Kidney (tissue), 14 donors: ENCODE results near the gene RASA3. TPM values are rescaled to one million over a fixed set of nuclear protein-coding genes. Genes with fewer than 3 reads are reported as not detected.

Experiments used
- DNase-seq, 5 donors: peaks; one replicate each; pipeline ENCODE4 v3.0.0-alpha.2; 2013 to 2020
- FAIRE-seq: peaks from 2 replicates; lab custom pipeline; 2012; peaks lifted over from hg19 to GRCh38; lab: Jason Lieb, UNC
- H3K27ac ChIP-seq, 2 donors: one replicate each; pipeline ENCODE4 v1.7.0; 2013; ENCODE audit warnings: low read depth in 2 of 2, low read length in 2 of 2, inconsistent platforms in 1 of 2
- H3K27me3 ChIP-seq: one replicate; pipeline ENCODE4 v1.7.1; 2013; ENCODE audit warnings: low read length, inconsistent platforms; ENCODE audit not compliant: control insufficient read depth, insufficient read depth
- H3K36me3 ChIP-seq, 3 donors: one replicate each; pipeline versions ENCODE4 v1.7.0 to v1.7.1; 2013; ENCODE audit warnings: low read length in 3 of 3, control low read depth in 1 of 3, inconsistent platforms in 1 of 3; ENCODE audit not compliant: insufficient read depth in 3 of 3, control insufficient read depth in 2 of 3
- H3K4me1 ChIP-seq, 3 donors: one replicate each; pipeline versions ENCODE4 v1.7.0 to v1.7.1; 2013; ENCODE audit warnings: low read length in 3 of 3, inconsistent platforms in 1 of 3, low read depth in 1 of 3; ENCODE audit not compliant: control insufficient read depth in 2 of 3, insufficient read depth in 2 of 3
- H3K4me3 ChIP-seq, 3 donors: one replicate each; pipeline versions ENCODE4 v1.7.0 to v1.8.1; 2013; ENCODE audit warnings: low read length in 3 of 3, control low read depth in 1 of 3, inconsistent platforms in 1 of 3
- H3K9ac ChIP-seq, 3 donors: one replicate each; pipeline versions ENCODE4 v1.7.0 to v1.7.1; 2013; ENCODE audit warnings: low read length in 3 of 3, control low read depth in 1 of 3, inconsistent platforms in 1 of 3
- H3K9me3 ChIP-seq, 3 donors: one replicate each; pipeline versions ENCODE4 v1.7.0 to v1.7.1; 2013; ENCODE audit warnings: low read length in 3 of 3, control low read depth in 1 of 3, inconsistent platforms in 1 of 3; ENCODE audit not compliant: control insufficient read depth in 2 of 3, insufficient read depth in 1 of 3
- intact Hi-C: fragments of 100-400 bp; cut with DNase I; formaldehyde crosslinking; loops from one replicate; pipeline ENCODE4 v1.11.1; 2022
- polyA plus RNA-seq: library from polyadenylated mRNA; stranded (reverse); fragments of 350-450 nt; fragmentation: Illumina TruSeq; extraction: RNeasy Lipid Tissue Mini Kit (QIAGEN cat#74804); gene quantifications from one replicate; pipeline ENCODE4 v1.2.3, GENCODE V29; 2014; ENCODE audit warnings: low read depth, low replicate concordance; ENCODE audit not compliant: insufficient read depth
- total RNA-seq: library from RNA; stranded (reverse); fragmentation: NEBNext Ultra II Directional; extraction: Animal tissue kit (Norgen Biotek cat#: 25700); gene quantifications from one replicate; pipeline ENCODE4 v1.2.1, GENCODE V29; 2021
- TF ChIP-seq, protein P1 (sequence below): IDR thresholded peaks from 3 replicates; pipeline ENCODE4 v1.5.1; 2012; ENCODE audit warnings: mild to moderate bottlenecking, moderate library complexity, borderline replicate concordance; ENCODE audit not compliant: insufficient read depth; ENCODE audit errors: extremely low read depth
- donor health status: control.
- donor health status: control.
- donor health status: control.
- donor health status: control.
- donor health status: control.
- donor health status: DM: yes; HTN: yes; CAD: no.
- donor health status: Normal renal cell carcinoma (clear cell type).

Gene RASA3
- total and polyA plus RNA-seq, 2 donors from 2014 or later = 4.2 to 28.8 TPM

DNA sequence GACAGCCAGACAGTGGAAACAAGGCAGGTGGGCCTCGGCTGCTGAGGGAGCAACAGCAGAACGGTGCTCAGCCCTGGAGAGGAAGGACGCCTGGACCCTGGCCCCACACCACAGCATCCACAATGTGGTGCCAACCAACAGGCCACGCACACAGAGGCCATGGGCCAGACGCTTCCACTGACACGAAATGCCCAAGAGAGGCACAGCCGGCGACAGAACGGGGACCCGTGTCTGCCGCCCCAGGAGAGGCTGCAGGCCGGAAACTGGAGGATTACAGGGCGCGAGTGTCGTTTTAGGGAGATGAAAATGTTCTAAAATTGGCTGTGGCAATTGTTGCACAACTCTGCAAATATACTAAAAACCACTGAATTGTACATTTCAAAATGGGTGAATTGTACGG is 69.7 kb downstream of the RASA3 start:
- Histone ChIP-seq H3K27me3 (no peaks in the 10 kb centered on the region), H3K9me3 (no peaks in the 10 kb centered on the region), H3K4me1 (peaks cover 0 to 29% (median 3%) of the 10 kb centered on the region in 3 donors), H3K36me3 (no peaks in the 10 kb centered on the region), H3K27ac (no peak overlapping the region), H3K4me3 (no peak overlapping the region), H3K9ac (no peak overlapping the region)
- TF ChIP-seq, protein P1, sequence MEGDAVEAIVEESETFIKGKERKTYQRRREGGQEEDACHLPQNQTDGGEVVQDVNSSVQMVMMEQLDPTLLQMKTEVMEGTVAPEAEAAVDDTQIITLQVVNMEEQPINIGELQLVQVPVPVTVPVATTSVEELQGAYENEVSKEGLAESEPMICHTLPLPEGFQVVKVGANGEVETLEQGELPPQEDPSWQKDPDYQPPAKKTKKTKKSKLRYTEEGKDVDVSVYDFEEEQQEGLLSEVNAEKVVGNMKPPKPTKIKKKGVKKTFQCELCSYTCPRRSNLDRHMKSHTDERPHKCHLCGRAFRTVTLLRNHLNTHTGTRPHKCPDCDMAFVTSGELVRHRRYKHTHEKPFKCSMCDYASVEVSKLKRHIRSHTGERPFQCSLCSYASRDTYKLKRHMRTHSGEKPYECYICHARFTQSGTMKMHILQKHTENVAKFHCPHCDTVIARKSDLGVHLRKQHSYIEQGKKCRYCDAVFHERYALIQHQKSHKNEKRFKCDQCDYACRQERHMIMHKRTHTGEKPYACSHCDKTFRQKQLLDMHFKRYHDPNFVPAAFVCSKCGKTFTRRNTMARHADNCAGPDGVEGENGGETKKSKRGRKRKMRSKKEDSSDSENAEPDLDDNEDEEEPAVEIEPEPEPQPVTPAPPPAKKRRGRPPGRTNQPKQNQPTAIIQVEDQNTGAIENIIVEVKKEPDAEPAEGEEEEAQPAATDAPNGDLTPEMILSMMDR = no peak
- intact Hi-C loops = no loop called here
- no peak for FAIRE-seq
- DNase-seq = peak in 1 of 5 donors; percentile 78

DNA sequence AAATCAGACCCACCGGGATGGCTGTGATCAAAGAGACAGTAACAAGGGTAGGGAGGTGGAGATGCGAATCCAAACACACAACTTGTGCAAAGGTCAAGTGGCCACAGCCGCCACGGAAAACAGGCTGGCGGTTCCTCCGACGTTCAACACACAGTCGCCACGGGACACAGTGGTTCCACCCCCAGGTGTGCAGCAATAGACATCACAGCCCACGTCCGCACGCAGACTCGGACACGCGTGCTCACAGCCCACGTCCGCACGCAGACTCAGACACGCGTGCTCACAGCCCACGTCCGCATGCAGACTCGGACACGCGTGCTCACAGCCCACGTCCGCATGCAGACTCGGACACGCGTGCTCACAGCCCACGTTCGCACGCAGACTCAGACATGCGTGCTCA is 70.1 kb downstream of the RASA3 start:
- TF ChIP-seq, protein P1 = no peak
- Histone ChIP-seq H3K9me3 (no peaks in the 10 kb centered on the region), H3K4me3 (no peak overlapping the region), H3K4me1 (peaks cover 0 to 33% (median 3%) of the 10 kb centered on the region in 3 donors), H3K36me3 (no peaks in the 10 kb centered on the region), H3K27me3 (no peaks in the 10 kb centered on the region), H3K27ac (no peak overlapping the region), H3K9ac (no peak overlapping the region)
- intact Hi-C loops = no loop called here
- DNase-seq = peak in 1 of 5 donors; percentile 66
- FAIRE-seq = no peak

DNA sequence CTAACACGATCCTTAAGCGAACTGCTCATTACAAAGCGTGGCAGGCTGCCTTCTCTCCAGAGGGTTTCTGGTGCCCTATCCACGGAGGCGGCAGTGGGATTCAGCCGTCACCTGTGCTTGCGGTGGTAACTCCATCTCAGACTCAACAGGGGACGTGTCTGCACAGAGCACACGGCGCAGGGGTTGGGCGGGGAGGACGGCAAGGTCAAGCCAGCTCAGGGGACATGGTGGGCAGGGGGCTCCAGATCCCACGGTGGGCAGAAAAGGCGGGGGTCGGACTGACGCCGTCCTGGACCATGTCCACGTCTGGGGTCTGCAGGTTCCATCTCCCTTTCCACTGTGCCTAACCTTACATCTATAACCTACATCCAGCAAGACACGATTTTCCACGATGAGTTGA is 70.7 kb downstream of the RASA3 start:
- no peak for FAIRE-seq
- peak in 1 of 5 donors; percentile 54 for DNase-seq
- TF ChIP-seq, protein P1 = no peak
- H3K27ac ChIP-seq = no peak overlapping the region
- H3K4me3 ChIP-seq = no peak overlapping the region
- no peaks in the 10 kb centered on the region for H3K27me3 ChIP-seq
- no peaks in the 10 kb centered on the region for H3K36me3 ChIP-seq
- intact Hi-C loops = no loop called here
- H3K4me1 ChIP-seq = peaks cover 0 to 35% (median 3%) of the 10 kb centered on the region in 3 donors
- H3K9me3 ChIP-seq = no peaks in the 10 kb centered on the region
- H3K9ac ChIP-seq = no peak overlapping the region

DNA sequence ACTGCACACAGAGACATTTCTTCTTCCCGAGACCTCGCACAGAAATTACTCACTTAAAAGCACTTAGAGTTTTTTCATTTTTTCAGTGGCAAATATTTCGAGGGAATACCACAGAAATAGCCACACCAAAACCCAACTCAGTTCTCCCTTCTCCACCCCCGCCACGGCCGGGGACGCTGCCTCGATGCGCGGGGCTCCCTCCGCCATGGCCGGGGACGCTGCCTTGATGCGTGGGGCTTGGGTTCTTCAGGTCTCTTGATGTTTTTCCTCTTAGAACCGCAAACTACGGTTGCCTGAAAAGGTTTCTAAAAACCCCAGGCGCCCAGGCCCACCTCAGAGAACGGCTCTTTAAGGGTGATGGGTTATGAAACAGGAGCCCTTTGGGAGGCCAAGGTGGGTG is 71.4 kb downstream of the RASA3 start:
- TF ChIP-seq, protein P1 = no peak
- no peaks in the 10 kb centered on the region for H3K27me3 ChIP-seq
- DNase-seq (no peak), FAIRE-seq (no peak)
- no peak overlapping the region for H3K27ac ChIP-seq
- H3K9ac ChIP-seq = no peak overlapping the region
- intact Hi-C loops = no loop called here
- H3K9me3 ChIP-seq = no peaks in the 10 kb centered on the region
- H3K4me3 ChIP-seq = no peak overlapping the region
- H3K4me1 ChIP-seq = peaks cover 0 to 36% (median 3%) of the 10 kb centered on the region in 3 donors
- H3K36me3 ChIP-seq = no peaks in the 10 kb centered on the region
